HG03280 (cell line): ENCODE data around the gene POC1A.
"Not testable (repeated sequence)": the region's sequence is repeated elsewhere in the genome, so short reads cannot be mapped to it uniquely, and the experiment has no call there.

Experiments used
- ATAC-seq: cut with Tn5 transposase; IDR thresholded peaks from one replicate; pipeline ENCODE4 v1.9.1; 2021; ENCODE audit warnings: mild to moderate bottlenecking, moderate library complexity; ENCODE audit not compliant: unreplicated experiment

POC1A gene

GRCh38 chr3:52153389-52154096, 680 bp downstream of the POC1A start:
- ATAC-seq: peak; percentile 14

GRCh38 chr3:52151991-52152390, 2.2 kb downstream of the POC1A start:
- ATAC-seq: not testable (repeated sequence)

- ATAC-seq: no peak
These were observed 3.4 kb downstream of the POC1A start for GRCh38 chr3:52150860-52151259.

GRCh38 chr3:52150357-52150756, 3.9 kb downstream of the POC1A start:
- ATAC-seq: no peak

- no peak for ATAC-seq
These were observed 4.5 kb downstream of the POC1A start for GRCh38 chr3:52149726-52150125.

- no peak for ATAC-seq
These were observed 5.2 kb downstream of the POC1A start for GRCh38 chr3:52149021-52149420.

GRCh38 chr3:52147804-52148203, 6.4 kb downstream of the POC1A start:
- ATAC-seq: no peak

- ATAC-seq: no peak
These were observed 7.4 kb downstream of the POC1A start for GRCh38 chr3:52146811-52147210.

GRCh38 chr3:52146189-52146588, 8.0 kb downstream of the POC1A start:
- ATAC-seq: no peak

- ATAC-seq: no peak
These were observed 8.5 kb downstream of the POC1A start for GRCh38 chr3:52145736-52146110.

- ATAC-seq: no peak
These were observed 9.2 kb downstream of the POC1A start for GRCh38 chr3:52144796-52145735.

GRCh38 chr3:52144034-52144795, 10.0 kb downstream of the POC1A start:
- ATAC-seq: no peak

- no peak for ATAC-seq
These were observed 10.6 kb downstream of the POC1A start for GRCh38 chr3:52143616-52144015.

GRCh38 chr3:52143156-52143555, 11.1 kb downstream of the POC1A start:
- no peak for ATAC-seq

- ATAC-seq: no peak
These were observed 12.5 kb downstream of the POC1A start for GRCh38 chr3:52141751-52142150.

GRCh38 chr3:52140769-52141168, 13.5 kb downstream of the POC1A start:
- ATAC-seq: no peak

- no peak for ATAC-seq
These were observed 14.2 kb downstream of the POC1A start for GRCh38 chr3:52140000-52140399.

- no peak for ATAC-seq
These were observed 16.9 kb downstream of the POC1A start for GRCh38 chr3:52137311-52137710.

GRCh38 chr3:52136513-52136912, 17.7 kb downstream of the POC1A start:
- no peak for ATAC-seq

GRCh38 chr3:52135332-52135731, 18.9 kb downstream of the POC1A start:
- no peak for ATAC-seq

GRCh38 chr3:52134761-52135160, 19.5 kb downstream of the POC1A start:
- ATAC-seq: no peak
